ENCODE measurements around the gene CNNM2. TPM values are rescaled to one million over a fixed set of nuclear protein-coding genes. Genes with fewer than 3 reads are reported as not detected.

CNNM2 gene
- total RNA-seq, 1 experiment from 2014 or later, result 7.2 TPM

GRCh38 chr10:103139803-103140202 is 221.7 kb downstream of the CNNM2 start:
- peaks cover 11% of the 10 kb centered on the region for H3K36me3 ChIP-seq (ENCODE audit: low read depth, low read length)
- CTCF ChIA-PET, result no interaction called here
- DNase-seq, result no peak
- H3K4me1 ChIP-seq (ENCODE audit: insufficient read depth, low read length), result no peaks in the 10 kb centered on the region
- H2AFZ ChIP-seq (ENCODE audit: low read length), result no peak overlapping the region
- 0 out of 2 replicates have a peak, but pooled peaks cover 8% of the 10 kb centered on the region for H3K79me2 ChIP-seq (ENCODE audit: low read length)
- POLR2A ChIA-PET (ENCODE audit: unreplicated experiment), result no interaction called here
- no peak overlapping the region for H3K4me3 ChIP-seq (ENCODE audit: low read length)
- H3K9me2 ChIP-seq (replicated peaks; ENCODE audit: low read length), result no peaks in the 10 kb centered on the region
- no peaks in the 10 kb centered on the region for H3K9me3 ChIP-seq (ENCODE audit: low read length)
- no peaks in the 10 kb centered on the region for H4K20me1 ChIP-seq (ENCODE audit: low read length)
- no peak for ATAC-seq
- H3K4me2 ChIP-seq (ENCODE audit: low read length), result no peak overlapping the region
- BruUV-seq (replicated peaks), result no TSS peak
- intact Hi-C loops (cut with micrococcal nuclease), result no loop called here
- TF ChIP-seq EZH2 (IDR thresholded peaks at IDR 0.05; ENCODE audit: low read length, unreplicated experiment) (no peak), CTCF (conservative IDR thresholded peaks at IDR 0.05; ENCODE audit: low read depth, low read length) (no peak), EZH2phosphoT487 (IDR thresholded peaks at IDR 0.05; ENCODE audit: borderline replicate concordance, low read length) (no peak)
- H3K9ac ChIP-seq (ENCODE audit: low read length), result no peak overlapping the region
- H3K27ac ChIP-seq (ENCODE audit: low read length), result no peak overlapping the region
- no peaks in the 10 kb centered on the region for H3K27me3 ChIP-seq (ENCODE audit: low read length)
- H3F3A ChIP-seq (ENCODE audit: low read length, unreplicated experiment), result no peaks in the 10 kb centered on the region

Other genes starting within 250 kb of the CNNM2 start
- 2.5 and 2.8 TPM in 2 replicates for gene ARL3, start 203.9 kb upstream of the CNNM2 start, total RNA-seq (2014; rRNA removed)
- 7.5 and 10.3 TPM in 2 replicates for gene SFXN2, start 203.7 kb upstream of the CNNM2 start, total RNA-seq (2014; rRNA removed)
- 23.8 and 24.6 TPM in 2 replicates for gene WBP1L, start 174.3 kb upstream of the CNNM2 start, total RNA-seq (2014; rRNA removed)
- gene CYP17A1, start 80.9 kb upstream of the CNNM2 start, total RNA-seq (2014; rRNA removed), result not detected in 2 replicates
- gene BORCS7, start 64.0 kb upstream of the CNNM2 start, total RNA-seq (2014; rRNA removed), result 6.0 and 8.1 TPM in 2 replicates
- 1.7 and 3.5 TPM in 2 replicates for gene AS3MT, start 48.8 kb upstream of the CNNM2 start, total RNA-seq (2014; rRNA removed)